ENCODE results near the gene ARHGAP27.

GRCh38 chr17:45370949-45371413 lies 61.7 kb downstream of the ARHGAP27 start:
- TF ChIP-seq CTCF (conservative IDR thresholded peaks at IDR 0.05) (peak; percentile 40; the same call in 1 of the 2 replicates), EZH2 (IDR thresholded peaks at IDR 0.05; ENCODE audit: low read depth) (no peak)

All from PC-9 (cell line).